ENCODE results near the gene GTF3C1. TPM values are rescaled to one million over a fixed set of nuclear protein-coding genes. Genes with fewer than 3 reads are reported as not detected.

Gene GTF3C1
- polyA plus RNA-seq, 1 donor from 2014 or later = 54.0 TPM

DNA sequence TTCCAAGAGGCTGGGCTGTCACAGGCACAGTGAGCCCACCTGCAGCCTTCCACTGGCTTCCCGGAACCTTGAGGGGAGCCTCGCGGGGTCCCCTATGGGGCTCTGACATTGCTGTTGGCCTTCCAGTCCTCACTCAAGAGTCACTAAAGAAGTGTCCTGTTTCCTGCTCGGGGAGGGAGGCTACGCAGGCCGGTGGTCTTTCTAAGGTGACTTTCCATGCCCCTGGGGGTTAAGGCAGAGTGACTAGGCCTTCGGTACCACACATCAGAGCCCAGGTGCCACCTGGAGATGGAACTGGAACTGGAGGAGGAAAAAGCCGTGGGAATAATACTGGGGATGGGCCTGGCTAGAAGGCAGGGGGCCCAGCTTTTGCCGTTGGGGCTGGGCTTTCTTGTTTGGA lies 75.7 kb downstream of the GTF3C1 start:
- Histone ChIP-seq H4K20me1 (ENCODE audit: insufficient read depth) (no peaks in the 10 kb centered on the region), H3K9me3 (ENCODE audit: low read length) (no peaks in the 10 kb centered on the region), H3K4me3 (ENCODE audit: low read length) (no peak overlapping the region), H3K27ac (ENCODE audit: low read length) (no peak overlapping the region), H3K9me2 (ENCODE audit: insufficient read depth, low read length) (no peaks in the 10 kb centered on the region), H3F3A (ENCODE audit: insufficient read depth, low read length, poor library complexity, severe bottlenecking) (no peaks in the 10 kb centered on the region), H3K9ac (ENCODE audit: low read length) (no peak overlapping the region), H2AFZ (ENCODE audit: low read depth, low read length) (no peak overlapping the region), H3K4me2 (ENCODE audit: low read length) (no peak overlapping the region), H3K79me2 (replicated peaks; ENCODE audit: insufficient read depth, low read length) (no peaks in the 10 kb centered on the region), H3K27me3 (ENCODE audit: insufficient read depth, low read depth, low read length) (no peaks in the 10 kb centered on the region), H3K36me3 (ENCODE audit: insufficient read depth, low read length) (peaks cover 2% of the 10 kb centered on the region)
- TF ChIP-seq POLR2AphosphoS5 (IDR thresholded peaks at IDR 0.05) = no peak
- TF ChIP-seq EZH2 (IDR thresholded peaks at IDR 0.05; ENCODE audit: borderline replicate concordance, insufficient read depth, low read length, poor library complexity, severe bottlenecking) = no peak
- no peak for TF ChIP-seq SMC3 (conservative IDR thresholded peaks at IDR 0.05; ENCODE audit: poor library complexity)
- no peak for TF ChIP-seq TAF1 (IDR thresholded peaks at IDR 0.05; ENCODE audit: low read depth)
- TF ChIP-seq, protein P1, sequence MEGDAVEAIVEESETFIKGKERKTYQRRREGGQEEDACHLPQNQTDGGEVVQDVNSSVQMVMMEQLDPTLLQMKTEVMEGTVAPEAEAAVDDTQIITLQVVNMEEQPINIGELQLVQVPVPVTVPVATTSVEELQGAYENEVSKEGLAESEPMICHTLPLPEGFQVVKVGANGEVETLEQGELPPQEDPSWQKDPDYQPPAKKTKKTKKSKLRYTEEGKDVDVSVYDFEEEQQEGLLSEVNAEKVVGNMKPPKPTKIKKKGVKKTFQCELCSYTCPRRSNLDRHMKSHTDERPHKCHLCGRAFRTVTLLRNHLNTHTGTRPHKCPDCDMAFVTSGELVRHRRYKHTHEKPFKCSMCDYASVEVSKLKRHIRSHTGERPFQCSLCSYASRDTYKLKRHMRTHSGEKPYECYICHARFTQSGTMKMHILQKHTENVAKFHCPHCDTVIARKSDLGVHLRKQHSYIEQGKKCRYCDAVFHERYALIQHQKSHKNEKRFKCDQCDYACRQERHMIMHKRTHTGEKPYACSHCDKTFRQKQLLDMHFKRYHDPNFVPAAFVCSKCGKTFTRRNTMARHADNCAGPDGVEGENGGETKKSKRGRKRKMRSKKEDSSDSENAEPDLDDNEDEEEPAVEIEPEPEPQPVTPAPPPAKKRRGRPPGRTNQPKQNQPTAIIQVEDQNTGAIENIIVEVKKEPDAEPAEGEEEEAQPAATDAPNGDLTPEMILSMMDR (IDR thresholded peaks at IDR 0.05; ENCODE audit: poor library complexity, severe bottlenecking) = no peak

DNA sequence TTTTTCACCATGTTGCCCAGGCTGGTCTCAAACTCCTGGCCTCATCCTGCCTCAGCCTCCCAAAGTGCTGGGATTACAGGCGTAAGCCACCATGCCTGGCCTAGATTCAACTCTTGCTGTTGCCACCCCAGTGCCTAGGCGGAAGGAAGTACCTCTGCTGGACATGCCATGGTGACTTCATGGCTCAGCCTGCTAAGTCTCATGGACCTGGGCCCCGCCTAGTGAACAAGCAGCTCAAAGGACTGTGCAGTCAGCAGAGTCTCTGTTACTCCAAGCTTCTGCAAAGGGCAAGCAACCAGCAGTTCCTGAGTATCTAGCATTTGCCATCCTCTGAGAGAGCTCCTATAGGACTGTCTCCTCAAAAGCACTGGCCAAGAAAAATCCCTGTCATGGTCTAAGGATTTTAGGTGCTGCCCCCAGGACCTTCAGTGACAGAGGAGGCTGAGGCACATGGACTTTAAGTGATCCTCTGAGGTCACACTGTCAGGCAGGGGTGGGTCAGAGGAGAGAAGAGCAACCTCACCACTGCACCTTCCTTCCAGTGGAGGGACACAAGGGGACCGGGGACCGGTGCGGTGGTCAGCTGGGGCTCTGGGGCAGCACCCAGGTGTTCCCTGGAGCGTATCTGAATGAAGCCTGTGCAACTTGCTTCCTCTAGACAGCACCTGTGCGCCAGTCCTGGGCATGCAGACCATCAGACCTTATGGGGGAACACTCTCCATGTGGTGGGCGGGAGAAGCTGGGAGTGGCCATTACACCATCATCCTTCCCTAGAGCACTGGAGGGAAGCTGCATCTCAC lies 76.4 kb downstream of the GTF3C1 start:
- no peaks in the 10 kb centered on the region for H3K9me2 ChIP-seq (ENCODE audit: insufficient read depth, low read length)
- no peak overlapping the region for H3K9ac ChIP-seq (ENCODE audit: low read length)
- H3K4me2 ChIP-seq (ENCODE audit: low read length) = no peak overlapping the region
- no peak for TF ChIP-seq TAF1 (IDR thresholded peaks at IDR 0.05; ENCODE audit: low read depth)
- TF ChIP-seq, protein P1 (IDR thresholded peaks at IDR 0.05; ENCODE audit: poor library complexity, severe bottlenecking) = no peak
- no peak for TF ChIP-seq MXI1 (conservative IDR thresholded peaks at IDR 0.05; ENCODE audit: poor library complexity, severe bottlenecking)
- TF ChIP-seq EP300 (conservative IDR thresholded peaks at IDR 0.05; ENCODE audit: poor library complexity, severe bottlenecking) = no peak
- no peak for TF ChIP-seq SMC3 (conservative IDR thresholded peaks at IDR 0.05; ENCODE audit: poor library complexity)
- no peak overlapping the region for H3K27ac ChIP-seq (ENCODE audit: low read length)
- H4K20me1 ChIP-seq (ENCODE audit: insufficient read depth) = no peaks in the 10 kb centered on the region
- no peak overlapping the region for H2AFZ ChIP-seq (ENCODE audit: low read depth, low read length)
- H3K79me2 ChIP-seq (replicated peaks; ENCODE audit: insufficient read depth, low read length) = no peaks in the 10 kb centered on the region
- H3K9me3 ChIP-seq (ENCODE audit: low read length) = no peaks in the 10 kb centered on the region
- H3K36me3 ChIP-seq (ENCODE audit: insufficient read depth, low read length) = peaks cover 5% of the 10 kb centered on the region
- H3K4me3 ChIP-seq (ENCODE audit: low read length) = no peak overlapping the region
- H3F3A ChIP-seq (ENCODE audit: insufficient read depth, low read length, poor library complexity, severe bottlenecking) = no peaks in the 10 kb centered on the region
- H3K27me3 ChIP-seq (ENCODE audit: insufficient read depth, low read depth, low read length) = no peaks in the 10 kb centered on the region
